ENCODE results near the gene FAM81B.

FAM81B gene

DNA sequence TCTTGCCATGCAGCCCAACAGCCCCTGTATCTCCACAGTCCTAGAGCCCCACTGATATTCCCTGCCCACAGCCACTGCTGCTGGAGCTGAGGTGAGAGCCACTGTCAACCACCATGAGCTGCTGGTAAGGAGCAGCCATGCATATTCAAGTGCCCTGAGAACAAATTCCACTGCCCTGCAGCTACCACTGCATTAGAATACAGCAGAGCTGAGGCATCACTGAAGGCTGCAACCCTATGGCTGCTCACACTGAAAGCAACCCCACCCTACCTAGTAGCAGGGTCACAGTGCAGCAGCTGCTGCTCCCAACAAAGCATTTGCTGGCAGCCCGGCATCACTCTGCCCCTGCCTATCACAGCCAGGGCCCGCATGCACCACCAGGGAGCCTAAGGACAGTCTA lies 95.0 kb downstream of the FAM81B start:
- no peak for DNase-seq

GRCh38 chr5:95487880-95488279 lies 96.7 kb downstream of the FAM81B start:
- no peak for DNase-seq
